A549 (cell line): ENCODE measurements around the gene IPO5.

Experiments
- BHLHE40 ChIP-seq: IDR thresholded peaks from 2 replicates; pipeline ENCODE4 v1.6.1; 2012; ENCODE audit warnings: low read depth, low read length, inconsistent platforms
- CHD2 ChIP-seq: fragments of 150-350 bp; IDR thresholded peaks from 2 replicates; pipeline ENCODE4 v1.6.1; 2014; ENCODE audit warnings: low read length; ENCODE audit not compliant: partially characterized antibody
- CTCF ChIP-seq: fragments of >200 bp; sonication (Bioruptor Twin); formaldehyde crosslinking; IDR thresholded peaks from 3 replicates; pipeline ENCODE4 v1.5.1; 2016
- HOXB5 ChIP-seq: fragments of 250-450 bp; sonication (Bioruptor Pico); IDR thresholded peaks from 2 replicates; pipeline ENCODE4 v1.5.0; 2020; ENCODE audit warnings: mild to moderate bottlenecking, moderate library complexity
- KDM5A ChIP-seq: fragments of 200-600 bp; sonication (generic); IDR thresholded peaks from 2 replicates; pipeline ENCODE4 v1.6.1; 2016; ENCODE audit warnings: antibody characterized with exemption, mild to moderate bottlenecking
- NPAS2 ChIP-seq: fragments of 250-450 bp; sonication (Bioruptor Pico); IDR thresholded peaks from 2 replicates; pipeline ENCODE4 v1.8.0; 2022; ENCODE audit warnings: mild to moderate bottlenecking, moderate library complexity, borderline replicate concordance
- POLR2A ChIP-seq: IDR thresholded peaks from 2 replicates; pipeline ENCODE4 v1.6.1; 2012; ENCODE audit warnings: mild to moderate bottlenecking, low read length
- REST ChIP-seq: fragments of 200-600 bp; sonication (generic); IDR thresholded peaks from 2 replicates; pipeline ENCODE4 v1.6.1; 2016; ENCODE audit warnings: antibody characterized with exemption, mild to moderate bottlenecking, moderate library complexity
- ZC3H11A ChIP-seq: fragments of 450-650 bp; IDR thresholded peaks from 2 replicates; pipeline ENCODE4 v1.6.1; 2014; ENCODE audit warnings: antibody characterized with exemption, mild to moderate bottlenecking

- TF ChIP-seq CTCF (no peak), NPAS2 (CRISPR knock-in tag) (no peak), REST (no peak), POLR2A (no peak), CHD2 (no peak), HOXB5 (no peak), KDM5A (no peak), ZC3H11A (no peak), BHLHE40 (no peak)
Observed at GRCh38 chr13:97982286-97982685, 28.8 kb downstream of the IPO5 start.
